Measurements from ENCODE around the gene ZFAND3. TPM values are rescaled to one million over a fixed set of nuclear protein-coding genes. Genes with fewer than 3 reads are reported as not detected.

The ZFAND3 gene
- total RNA-seq, 1 experiment from 2014 or later, result 47.2 TPM

GRCh38 chr6:37971711-37972390 is 152.3 kb downstream of the ZFAND3 start:
- H4K20me1 ChIP-seq (ENCODE audit: insufficient read depth), result no peaks in the 10 kb centered on the region
- no peak overlapping the region for H2AFZ ChIP-seq (ENCODE audit: low read depth, low read length, poor library complexity, severe bottlenecking)
- no peak overlapping the region for H3K4me2 ChIP-seq (ENCODE audit: low read length)
- POLR2A ChIA-PET, result no interaction called here
- H3K9me2 ChIP-seq (ENCODE audit: insufficient read depth), result no peaks in the 10 kb centered on the region
- CTCF ChIA-PET, result no interaction called here
- H3K79me2 ChIP-seq (ENCODE audit: insufficient read depth, low read length), result peaks cover 29% of the 10 kb centered on the region
- H3K27me3 ChIP-seq (ENCODE audit: insufficient read depth, low read length), result no peaks in the 10 kb centered on the region
- RAD21 ChIA-PET (ENCODE audit: low non-redundant PET in 1 of 2, low total read pairs in 2 of 2, uncharacterized antibody in 2 of 2, unreplicated experiment in 2 of 2), result no interaction called here
- no TSS peak for BruUV-seq (replicated peaks)
- ATAC-seq (no peak), DNase-seq (ENCODE audit: low read depth, low spot score) (no peak)
- no peak overlapping the region for H3K27ac ChIP-seq (ENCODE audit: low read depth, low read length)
- TF ChIP-seq ZBTB33 (IDR thresholded peaks at IDR 0.05; ENCODE audit: extremely low read depth, insufficient replicate concordance, low read length) (no peak), TCF7L2 (IDR thresholded peaks at IDR 0.05; ENCODE audit: borderline replicate concordance, extremely low read depth, insufficient read depth, insufficient read length) (no peak)
- H3K9ac ChIP-seq (ENCODE audit: low read length), result no peak overlapping the region
- no peaks in the 10 kb centered on the region; a peak in 1 of 4 replicates for H3K9me3 ChIP-seq (ENCODE audit: control insufficient read depth in 1 of 2, insufficient read depth in 1 of 2, low read depth in 1 of 2, low read length in 2 of 2)
- intact Hi-C loops (cut with micrococcal nuclease), result no loop called here
- no peak overlapping the region for H3K4me3 ChIP-seq (replicated peaks in 1 of 2; ENCODE audit: low read depth in 1 of 2, low read length in 2 of 2)
- no peaks in the 10 kb centered on the region for H3K4me1 ChIP-seq (ENCODE audit: control insufficient read depth in 1 of 2, insufficient read depth in 2 of 2, low read length in 2 of 2)
- H3K36me3 ChIP-seq (ENCODE audit: control insufficient read depth in 1 of 2, insufficient read depth in 2 of 2, low read length in 2 of 2), result no peaks in the 10 kb centered on the region

GRCh38 chr6:37972994-37973757 is 153.6 kb downstream of the ZFAND3 start:
- CTCF ChIA-PET, result no interaction called here
- H4K20me1 ChIP-seq (ENCODE audit: insufficient read depth), result no peaks in the 10 kb centered on the region
- no peak for DNase-seq (ENCODE audit: low read depth, low spot score)
- no peak overlapping the region for H3K4me3 ChIP-seq (replicated peaks in 1 of 2; ENCODE audit: low read depth in 1 of 2, low read length in 2 of 2)
- H3K9me2 ChIP-seq (ENCODE audit: insufficient read depth), result no peaks in the 10 kb centered on the region
- no peaks in the 10 kb centered on the region; a peak in 1 of 4 replicates for H3K9me3 ChIP-seq (ENCODE audit: control insufficient read depth in 1 of 2, insufficient read depth in 1 of 2, low read depth in 1 of 2, low read length in 2 of 2)
- RAD21 ChIA-PET (ENCODE audit: low non-redundant PET in 1 of 2, low total read pairs in 2 of 2, uncharacterized antibody in 2 of 2, unreplicated experiment in 2 of 2), result no interaction called here
- H3K4me1 ChIP-seq (ENCODE audit: control insufficient read depth in 1 of 2, insufficient read depth in 2 of 2, low read length in 2 of 2), result no peaks in the 10 kb centered on the region
- TF ChIP-seq POLR2AphosphoS5 (IDR thresholded peaks at IDR 0.05; ENCODE audit: low read depth, low read length) (no peak), CEBPB (IDR thresholded peaks at IDR 0.05; ENCODE audit: low read depth) (peak; percentile 28; the same call in 1 of the 2 replicates), JUND (IDR thresholded peaks at IDR 0.05) (no peak), ZFX (IDR thresholded peaks at IDR 0.05) (no peak)
- peaks cover 27% of the 10 kb centered on the region for H3K79me2 ChIP-seq (ENCODE audit: insufficient read depth, low read length)
- H3K4me2 ChIP-seq (ENCODE audit: low read length), result no peak overlapping the region
- intact Hi-C loops (cut with micrococcal nuclease), result no loop called here
- no peak overlapping the region for H3K9ac ChIP-seq (ENCODE audit: low read length)
- no peak overlapping the region for H3K27ac ChIP-seq (ENCODE audit: low read depth, low read length)
- no peaks in the 10 kb centered on the region for H3K27me3 ChIP-seq (ENCODE audit: insufficient read depth, low read length)
- POLR2A ChIA-PET, result no interaction called here
- ATAC-seq, result no peak
- no peak overlapping the region for H2AFZ ChIP-seq (ENCODE audit: low read depth, low read length, poor library complexity, severe bottlenecking)
- BruUV-seq (replicated peaks), result no TSS peak
- no peaks in the 10 kb centered on the region for H3K36me3 ChIP-seq (ENCODE audit: control insufficient read depth in 1 of 2, insufficient read depth in 2 of 2, low read length in 2 of 2)
